GM12892 (cell line): ENCODE results near the gene SLIT3.

Experiments used
- POLR2A ChIP-seq: IDR thresholded peaks from 2 replicates; pipeline ENCODE4 v1.6.1; 2011; ENCODE audit warnings: low read depth, low read length, control low read depth
- POLR2AphosphoS5 ChIP-seq: IDR thresholded peaks from 2 replicates; pipeline ENCODE4 v1.6.1; 2011; ENCODE audit warnings: low read depth, low read length, control low read depth
- TAF1 ChIP-seq: IDR thresholded peaks from 2 replicates; pipeline ENCODE4 v1.6.1; 2011; ENCODE audit warnings: low read depth, mild to moderate bottlenecking, control low read depth, low read length, borderline replicate concordance

- TF ChIP-seq POLR2A (no peak), POLR2AphosphoS5 (no peak), TAF1 (no peak)
Measured at GRCh38 chr5:168724227-168724626, 576.7 kb downstream of the SLIT3 start.
